WTC11 (cell line): ENCODE data around the gene UBE2K. TPM values are rescaled to one million over a fixed set of nuclear protein-coding genes. Genes with fewer than 3 reads are reported as not detected.

Source experiments
- ATAC-seq: fragments of 200-7000 bp; cut with Tn5 transposase; 2 replicates; pipeline ENCODE4 v1.10.0; 2021; ENCODE audit warnings: mild to moderate bottlenecking, moderate library complexity
- CTCF ChIA-PET: fragments of 300-600 bp; sonication (Branson Sonifier 250); formaldehyde crosslinking; loops from one replicate; lab custom pipeline; 2021; ENCODE audit warnings: antibody characterized with exemption; lab: Charles Lee
- POLR2A ChIA-PET: fragments of 350-600 bp; sonication (Branson Sonifier 250); formaldehyde crosslinking; loops from one replicate; lab custom pipeline; 2021; ENCODE audit warnings: antibody characterized with exemption; lab: Charles Lee
- DNase-seq: peaks from one replicate; pipeline ENCODE4 v3.0.0; 2021; ENCODE audit warnings: low spot score
- H3K27ac Mint-ChIP-seq: 2 replicates; pipeline ENCODE4 v1.8.0; 2021; ENCODE audit warnings: mixed read lengths
- H3K27me3 Mint-ChIP-seq: 2 replicates; pipeline ENCODE4 v1.8.0; 2021; ENCODE audit warnings: low read depth, mild to moderate bottlenecking, moderate library complexity, mixed read lengths
- H3K36me3 Mint-ChIP-seq: 2 replicates; pipeline ENCODE4 v1.8.0; 2021; ENCODE audit warnings: mixed read lengths
- H3K4me1 Mint-ChIP-seq: 2 replicates; pipeline ENCODE4 v1.8.0; 2022; ENCODE audit warnings: mixed read lengths
- H3K4me3 Mint-ChIP-seq: 2 replicates; pipeline ENCODE4 v1.8.0; 2021; ENCODE audit warnings: mild to moderate bottlenecking, moderate library complexity, mixed read lengths
- H3K9me3 Mint-ChIP-seq: 2 replicates; pipeline ENCODE4 v1.8.0; 2021; ENCODE audit warnings: mixed read lengths
- ATF2 ChIP-seq: sonication (generic); formaldehyde crosslinking; IDR thresholded peaks from 2 replicates; pipeline ENCODE4 v1.8.1; 2022; ENCODE audit warnings: low read depth, missing genetic modification reagents, borderline replicate concordance
- ATF3 ChIP-seq: sonication (generic); formaldehyde crosslinking; conservative IDR thresholded peaks from 2 replicates; pipeline ENCODE4 v1.8.1; 2022; ENCODE audit warnings: mild to moderate bottlenecking, missing genetic modification reagents
- CDX4 ChIP-seq: fragments of 250-450 bp; sonication (Bioruptor Pico); IDR thresholded peaks from 2 replicates; pipeline ENCODE4 v1.9.0; 2021; ENCODE audit warnings: moderate library complexity, mild to moderate bottlenecking, inconsistent platforms, borderline replicate concordance
- ESRRA ChIP-seq: sonication (generic); formaldehyde crosslinking; IDR thresholded peaks from 2 replicates; pipeline ENCODE4 v1.8.1; 2022; ENCODE audit warnings: mild to moderate bottlenecking, missing genetic modification reagents, borderline replicate concordance
- ETV6 ChIP-seq: sonication (generic); formaldehyde crosslinking; IDR thresholded peaks from 2 replicates; pipeline ENCODE4 v1.8.1; 2022; ENCODE audit warnings: mild to moderate bottlenecking, missing genetic modification reagents
- FOXK1 ChIP-seq: sonication (generic); formaldehyde crosslinking; IDR thresholded peaks from 2 replicates; pipeline ENCODE4 v1.8.0; 2022; ENCODE audit warnings: mild to moderate bottlenecking, moderate library complexity, missing genetic modification reagents
- MAX ChIP-seq: sonication (generic); formaldehyde crosslinking; IDR thresholded peaks from 2 replicates; pipeline ENCODE4 v1.8.0; 2022; ENCODE audit warnings: mild to moderate bottlenecking, missing genetic modification reagents
- MXD4 ChIP-seq: fragments of 250-450 bp; sonication (Bioruptor Pico); IDR thresholded peaks from 2 replicates; pipeline ENCODE4 v1.8.0; 2021; ENCODE audit warnings: mild to moderate bottlenecking, moderate library complexity, borderline replicate concordance
- NFYB ChIP-seq: sonication (generic); formaldehyde crosslinking; conservative IDR thresholded peaks from 2 replicates; pipeline ENCODE4 v1.8.0; 2022; ENCODE audit warnings: low read depth, missing genetic modification reagents
- NR1H2 ChIP-seq: sonication (generic); formaldehyde crosslinking; IDR thresholded peaks from 2 replicates; pipeline ENCODE4 v1.9.0; 2021; ENCODE audit warnings: mild to moderate bottlenecking, moderate library complexity, missing genetic modification reagents
- TEAD4 ChIP-seq: sonication (generic); formaldehyde crosslinking; IDR thresholded peaks from 2 replicates; pipeline ENCODE4 v1.8.0; 2022; ENCODE audit warnings: mild to moderate bottlenecking, missing genetic modification reagents
- ZNF512 ChIP-seq: sonication (generic); formaldehyde crosslinking; IDR thresholded peaks from 2 replicates; pipeline ENCODE4 v1.8.1; 2022; ENCODE audit warnings: missing genetic modification reagents, borderline replicate concordance
- total RNA-seq: library from RNA; stranded (reverse); gene quantifications from 3 replicates; pipeline ENCODE4 v1.2.3, GENCODE V29; 2021
- TF ChIP-seq, protein P1 (sequence below): sonication (generic); formaldehyde crosslinking; IDR thresholded peaks from 2 replicates; pipeline ENCODE4 v1.8.1; 2023; ENCODE audit warnings: mild to moderate bottlenecking, missing genetic modification reagents, moderate library complexity
- TF ChIP-seq, protein P2 (sequence below): sonication (generic); formaldehyde crosslinking; IDR thresholded peaks from 2 replicates; pipeline ENCODE4 v1.8.0; 2022; ENCODE audit warnings: mild to moderate bottlenecking, missing genetic modification reagents
- TF ChIP-seq, protein P3 (sequence below): sonication (generic); formaldehyde crosslinking; IDR thresholded peaks from 2 replicates; pipeline ENCODE4 v1.8.1; 2022; ENCODE audit warnings: low read depth, mild to moderate bottlenecking, moderate library complexity, missing genetic modification reagents, borderline replicate concordance
- TF ChIP-seq, protein P4 (sequence below): sonication (generic); formaldehyde crosslinking; IDR thresholded peaks from 2 replicates; pipeline ENCODE4 v1.8.1; 2022; ENCODE audit warnings: mild to moderate bottlenecking, missing genetic modification reagents, moderate library complexity, borderline replicate concordance
- TF ChIP-seq, protein P5 (sequence below): sonication (generic); formaldehyde crosslinking; IDR thresholded peaks from 2 replicates; pipeline ENCODE4 v1.8.0; 2023; ENCODE audit warnings: mild to moderate bottlenecking, missing genetic modification reagents
- TF ChIP-seq, protein P6 (sequence below): fragments of 250-450 bp; sonication (Bioruptor Pico); IDR thresholded peaks from 2 replicates; pipeline ENCODE4 v1.9.0; 2021; ENCODE audit warnings: mild to moderate bottlenecking, borderline replicate concordance

UBE2K gene
- total RNA-seq, 1 experiment from 2014 or later, result 135 TPM

GRCh38 chr4:39818646-39819045 lies 120.7 kb downstream of the UBE2K start:
- ATAC-seq (no peak), DNase-seq (no peak)
- Mint-ChIP-seq H3K4me1 (peaks cover 15% of the 10 kb centered on the region), H3K27me3 (no peaks in the 10 kb centered on the region), H3K4me3 (no peak overlapping the region), H3K36me3 (peaks cover 8% of the 10 kb centered on the region), H3K9me3 (no peaks in the 10 kb centered on the region), H3K27ac (no peak overlapping the region; the same call in 1 of the 2 replicates)
- POLR2A ChIA-PET, result no interaction called here
- CTCF ChIA-PET, result interaction anchor here (0.9 kb wide), 1 partner anchor 349 kb away, joined by 3 read pairs; no protein-coding TSS in a partner anchor
- TF ChIP-seq, protein P1, sequence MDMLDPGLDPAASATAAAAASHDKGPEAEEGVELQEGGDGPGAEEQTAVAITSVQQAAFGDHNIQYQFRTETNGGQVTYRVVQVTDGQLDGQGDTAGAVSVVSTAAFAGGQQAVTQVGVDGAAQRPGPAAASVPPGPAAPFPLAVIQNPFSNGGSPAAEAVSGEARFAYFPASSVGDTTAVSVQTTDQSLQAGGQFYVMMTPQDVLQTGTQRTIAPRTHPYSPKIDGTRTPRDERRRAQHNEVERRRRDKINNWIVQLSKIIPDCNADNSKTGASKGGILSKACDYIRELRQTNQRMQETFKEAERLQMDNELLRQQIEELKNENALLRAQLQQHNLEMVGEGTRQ (CRISPR knock-in tag), result no peak
- TF ChIP-seq, protein P2, sequence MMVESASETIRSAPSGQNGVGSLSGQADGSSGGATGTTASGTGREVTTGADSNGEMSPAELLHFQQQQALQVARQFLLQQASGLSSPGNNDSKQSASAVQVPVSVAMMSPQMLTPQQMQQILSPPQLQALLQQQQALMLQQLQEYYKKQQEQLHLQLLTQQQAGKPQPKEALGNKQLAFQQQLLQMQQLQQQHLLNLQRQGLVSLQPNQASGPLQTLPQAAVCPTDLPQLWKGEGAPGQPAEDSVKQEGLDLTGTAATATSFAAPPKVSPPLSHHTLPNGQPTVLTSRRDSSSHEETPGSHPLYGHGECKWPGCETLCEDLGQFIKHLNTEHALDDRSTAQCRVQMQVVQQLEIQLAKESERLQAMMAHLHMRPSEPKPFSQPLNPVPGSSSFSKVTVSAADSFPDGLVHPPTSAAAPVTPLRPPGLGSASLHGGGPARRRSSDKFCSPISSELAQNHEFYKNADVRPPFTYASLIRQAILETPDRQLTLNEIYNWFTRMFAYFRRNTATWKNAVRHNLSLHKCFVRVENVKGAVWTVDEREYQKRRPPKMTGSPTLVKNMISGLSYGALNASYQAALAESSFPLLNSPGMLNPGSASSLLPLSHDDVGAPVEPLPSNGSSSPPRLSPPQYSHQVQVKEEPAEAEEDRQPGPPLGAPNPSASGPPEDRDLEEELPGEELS (CRISPR knock-in tag), result no peak
- TF ChIP-seq, protein P3, sequence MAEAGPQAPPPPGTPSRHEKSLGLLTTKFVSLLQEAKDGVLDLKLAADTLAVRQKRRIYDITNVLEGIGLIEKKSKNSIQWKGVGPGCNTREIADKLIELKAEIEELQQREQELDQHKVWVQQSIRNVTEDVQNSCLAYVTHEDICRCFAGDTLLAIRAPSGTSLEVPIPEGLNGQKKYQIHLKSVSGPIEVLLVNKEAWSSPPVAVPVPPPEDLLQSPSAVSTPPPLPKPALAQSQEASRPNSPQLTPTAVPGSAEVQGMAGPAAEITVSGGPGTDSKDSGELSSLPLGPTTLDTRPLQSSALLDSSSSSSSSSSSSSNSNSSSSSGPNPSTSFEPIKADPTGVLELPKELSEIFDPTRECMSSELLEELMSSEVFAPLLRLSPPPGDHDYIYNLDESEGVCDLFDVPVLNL (CRISPR knock-in tag), result no peak
- no peak for TF ChIP-seq CDX4 (CRISPR knock-in tag)
- TF ChIP-seq, protein P4, sequence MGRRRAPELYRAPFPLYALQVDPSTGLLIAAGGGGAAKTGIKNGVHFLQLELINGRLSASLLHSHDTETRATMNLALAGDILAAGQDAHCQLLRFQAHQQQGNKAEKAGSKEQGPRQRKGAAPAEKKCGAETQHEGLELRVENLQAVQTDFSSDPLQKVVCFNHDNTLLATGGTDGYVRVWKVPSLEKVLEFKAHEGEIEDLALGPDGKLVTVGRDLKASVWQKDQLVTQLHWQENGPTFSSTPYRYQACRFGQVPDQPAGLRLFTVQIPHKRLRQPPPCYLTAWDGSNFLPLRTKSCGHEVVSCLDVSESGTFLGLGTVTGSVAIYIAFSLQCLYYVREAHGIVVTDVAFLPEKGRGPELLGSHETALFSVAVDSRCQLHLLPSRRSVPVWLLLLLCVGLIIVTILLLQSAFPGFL (CRISPR knock-in tag), result no peak
- TF ChIP-seq ETV6 (CRISPR knock-in tag), result no peak
- TF ChIP-seq, protein P5, sequence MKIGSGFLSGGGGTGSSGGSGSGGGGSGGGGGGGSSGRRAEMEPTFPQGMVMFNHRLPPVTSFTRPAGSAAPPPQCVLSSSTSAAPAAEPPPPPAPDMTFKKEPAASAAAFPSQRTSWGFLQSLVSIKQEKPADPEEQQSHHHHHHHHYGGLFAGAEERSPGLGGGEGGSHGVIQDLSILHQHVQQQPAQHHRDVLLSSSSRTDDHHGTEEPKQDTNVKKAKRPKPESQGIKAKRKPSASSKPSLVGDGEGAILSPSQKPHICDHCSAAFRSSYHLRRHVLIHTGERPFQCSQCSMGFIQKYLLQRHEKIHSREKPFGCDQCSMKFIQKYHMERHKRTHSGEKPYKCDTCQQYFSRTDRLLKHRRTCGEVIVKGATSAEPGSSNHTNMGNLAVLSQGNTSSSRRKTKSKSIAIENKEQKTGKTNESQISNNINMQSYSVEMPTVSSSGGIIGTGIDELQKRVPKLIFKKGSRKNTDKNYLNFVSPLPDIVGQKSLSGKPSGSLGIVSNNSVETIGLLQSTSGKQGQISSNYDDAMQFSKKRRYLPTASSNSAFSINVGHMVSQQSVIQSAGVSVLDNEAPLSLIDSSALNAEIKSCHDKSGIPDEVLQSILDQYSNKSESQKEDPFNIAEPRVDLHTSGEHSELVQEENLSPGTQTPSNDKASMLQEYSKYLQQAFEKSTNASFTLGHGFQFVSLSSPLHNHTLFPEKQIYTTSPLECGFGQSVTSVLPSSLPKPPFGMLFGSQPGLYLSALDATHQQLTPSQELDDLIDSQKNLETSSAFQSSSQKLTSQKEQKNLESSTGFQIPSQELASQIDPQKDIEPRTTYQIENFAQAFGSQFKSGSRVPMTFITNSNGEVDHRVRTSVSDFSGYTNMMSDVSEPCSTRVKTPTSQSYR (CRISPR knock-in tag), result no peak
- TF ChIP-seq, protein P6, sequence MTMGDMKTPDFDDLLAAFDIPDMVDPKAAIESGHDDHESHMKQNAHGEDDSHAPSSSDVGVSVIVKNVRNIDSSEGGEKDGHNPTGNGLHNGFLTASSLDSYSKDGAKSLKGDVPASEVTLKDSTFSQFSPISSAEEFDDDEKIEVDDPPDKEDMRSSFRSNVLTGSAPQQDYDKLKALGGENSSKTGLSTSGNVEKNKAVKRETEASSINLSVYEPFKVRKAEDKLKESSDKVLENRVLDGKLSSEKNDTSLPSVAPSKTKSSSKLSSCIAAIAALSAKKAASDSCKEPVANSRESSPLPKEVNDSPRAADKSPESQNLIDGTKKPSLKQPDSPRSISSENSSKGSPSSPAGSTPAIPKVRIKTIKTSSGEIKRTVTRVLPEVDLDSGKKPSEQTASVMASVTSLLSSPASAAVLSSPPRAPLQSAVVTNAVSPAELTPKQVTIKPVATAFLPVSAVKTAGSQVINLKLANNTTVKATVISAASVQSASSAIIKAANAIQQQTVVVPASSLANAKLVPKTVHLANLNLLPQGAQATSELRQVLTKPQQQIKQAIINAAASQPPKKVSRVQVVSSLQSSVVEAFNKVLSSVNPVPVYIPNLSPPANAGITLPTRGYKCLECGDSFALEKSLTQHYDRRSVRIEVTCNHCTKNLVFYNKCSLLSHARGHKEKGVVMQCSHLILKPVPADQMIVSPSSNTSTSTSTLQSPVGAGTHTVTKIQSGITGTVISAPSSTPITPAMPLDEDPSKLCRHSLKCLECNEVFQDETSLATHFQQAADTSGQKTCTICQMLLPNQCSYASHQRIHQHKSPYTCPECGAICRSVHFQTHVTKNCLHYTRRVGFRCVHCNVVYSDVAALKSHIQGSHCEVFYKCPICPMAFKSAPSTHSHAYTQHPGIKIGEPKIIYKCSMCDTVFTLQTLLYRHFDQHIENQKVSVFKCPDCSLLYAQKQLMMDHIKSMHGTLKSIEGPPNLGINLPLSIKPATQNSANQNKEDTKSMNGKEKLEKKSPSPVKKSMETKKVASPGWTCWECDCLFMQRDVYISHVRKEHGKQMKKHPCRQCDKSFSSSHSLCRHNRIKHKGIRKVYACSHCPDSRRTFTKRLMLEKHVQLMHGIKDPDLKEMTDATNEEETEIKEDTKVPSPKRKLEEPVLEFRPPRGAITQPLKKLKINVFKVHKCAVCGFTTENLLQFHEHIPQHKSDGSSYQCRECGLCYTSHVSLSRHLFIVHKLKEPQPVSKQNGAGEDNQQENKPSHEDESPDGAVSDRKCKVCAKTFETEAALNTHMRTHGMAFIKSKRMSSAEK (CRISPR knock-in tag), result no peak
- no peak for TF ChIP-seq NR1H2
- TF ChIP-seq TEAD4, result no peak
- TF ChIP-seq ESRRA, result no peak
- TF ChIP-seq MAX (CRISPR knock-in tag), result no peak
- no peak for TF ChIP-seq ATF3 (CRISPR knock-in tag)
- no peak for TF ChIP-seq FOXK1 (CRISPR knock-in tag)
- TF ChIP-seq NFYB (CRISPR knock-in tag), result no peak
- no peak for TF ChIP-seq MXD4
- no peak for TF ChIP-seq ATF2 (CRISPR knock-in tag)
- TF ChIP-seq ZNF512 (CRISPR knock-in tag), result no peak
